NOMO-1 (cell line): ENCODE measurements around the gene PRKCG.
"Not testable (repeated sequence)": the region's sequence is repeated elsewhere in the genome, so short reads cannot be mapped to it uniquely, and the experiment has no call there.

Experiments
- DNase-seq, 2 experiments: peaks; one replicate each; lab custom pipeline; 2025; ENCODE audit not compliant: unreplicated experiment in 2 of 2; lab: John Stamatoyannopoulos, UW

PRKCG gene

GRCh38 chr19:53881482-53882390 is at the start of gene PRKCG:
Gene PRKCG, plus strand, starts transcription at chr19:53882197. Its CDS starts 298 bp downstream, at chr19:53882495.
- peak; percentile 32 to 37 for DNase-seq

- not testable (repeated sequence) for DNase-seq
These were observed 49.1 kb upstream of the PRKCG start for GRCh38 chr19:53832861-53833260.

GRCh38 chr19:53838446-53838845 is 43.6 kb upstream of the PRKCG start:
- DNase-seq, result not testable (repeated sequence)

GRCh38 chr19:53840241-53840640 is 41.8 kb upstream of the PRKCG start:
- not testable (repeated sequence) for DNase-seq

- DNase-seq, result peak in 1 of 2 experiments; percentile 52
These were observed 41.1 kb upstream of the PRKCG start for GRCh38 chr19:53840914-53841313.

- DNase-seq, result peak; percentile 79 to 90
These were observed 37.1 kb upstream of the PRKCG start for GRCh38 chr19:53844849-53845246.

GRCh38 chr19:53847555-53847954 is 34.4 kb upstream of the PRKCG start:
- no peak for DNase-seq

- DNase-seq, result peak; percentile 21 to 33
These were observed 32.7 kb upstream of the PRKCG start for GRCh38 chr19:53849237-53849676.

- DNase-seq, result peak; percentile 18 to 20
These were observed 28.3 kb upstream of the PRKCG start for GRCh38 chr19:53853707-53854106.

- no peak for DNase-seq
These were observed 17.6 kb upstream of the PRKCG start for GRCh38 chr19:53864308-53864836.

- no peak for DNase-seq
These were observed 16.5 kb upstream of the PRKCG start for GRCh38 chr19:53865523-53865917.

- peak; percentile 34 to 41 for DNase-seq
These were observed 15.8 kb upstream of the PRKCG start for GRCh38 chr19:53865918-53866864.

- DNase-seq, result no peak
These were observed 15.2 kb upstream of the PRKCG start for GRCh38 chr19:53866865-53867224.

GRCh38 chr19:53867225-53868090 is 14.5 kb upstream of the PRKCG start, which contains the start of gene MYADM:
Gene MYADM, plus strand, starts transcription at chr19:53867883. Its CDS starts 5,647 bp downstream, at chr19:53873530.
- peak; percentile 96 to 97 for DNase-seq

GRCh38 chr19:53868091-53868891 is 13.7 kb upstream of the PRKCG start:
- DNase-seq, result peak in 1 of 2 experiments; percentile 21

GRCh38 chr19:53868892-53869804 is 12.8 kb upstream of the PRKCG start:
- DNase-seq, result peak; percentile 90 to 97

- not testable (repeated sequence) for DNase-seq
These were observed 12.1 kb upstream of the PRKCG start for GRCh38 chr19:53869805-53870484.
